ENCODE measurements around the gene SUSD3.
A peak's percentile ranks its signal among the peaks of the same experiment; 100 is the strongest.
"Not testable (repeated sequence)": the region's sequence is repeated elsewhere in the genome, so short reads cannot be mapped to it uniquely, and the experiment has no call there.

The SUSD3 gene

GRCh38 chr9:93112116-93112863 is 53.8 kb downstream of the SUSD3 start:
- peak in 1 of 5 experiments; percentile 1 for DNase-seq

GRCh38 chr9:93112864-93113389 is 54.4 kb downstream of the SUSD3 start:
- no peak for DNase-seq

DNA sequence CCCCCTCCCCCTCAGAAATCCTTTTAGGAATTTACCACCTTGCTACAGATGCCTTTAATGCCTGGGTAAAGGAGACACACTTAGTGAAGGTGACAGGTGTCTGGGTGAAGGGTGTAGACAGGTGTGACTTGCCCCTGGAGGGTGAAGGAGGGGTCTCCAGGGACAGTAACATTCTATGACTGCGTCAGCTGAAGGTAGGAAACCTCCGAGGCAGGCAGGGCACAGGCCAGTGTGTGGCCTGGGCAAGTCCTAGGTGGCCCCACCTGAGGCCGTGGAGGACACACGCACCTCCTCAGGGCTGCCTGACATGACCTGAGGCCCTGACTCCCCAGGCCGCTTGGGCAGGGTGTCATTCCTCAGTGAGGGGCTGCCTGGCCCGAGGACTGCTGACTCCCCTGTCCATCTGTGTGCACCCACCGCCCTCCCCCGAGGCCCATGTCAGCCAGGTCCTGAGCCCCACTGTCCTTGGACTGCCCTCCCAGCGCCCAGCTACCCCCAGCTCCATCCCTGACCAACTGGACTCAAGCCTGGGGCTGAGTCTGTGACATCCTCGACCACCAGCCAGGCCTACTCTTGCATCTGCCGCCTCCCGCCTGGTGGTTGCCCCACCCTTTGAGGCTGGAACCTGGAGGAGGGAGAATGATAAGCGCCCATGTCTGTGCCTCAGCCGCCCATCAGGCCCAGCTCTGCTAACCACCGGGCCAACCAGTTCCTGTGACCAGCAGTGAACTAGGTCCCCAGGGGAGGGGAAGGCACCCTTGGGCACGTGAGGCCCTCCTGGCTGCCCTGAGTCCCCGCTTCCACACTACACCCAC is 55.9 kb downstream of the SUSD3 start:
- DNase-seq, result peak in 1 of 5 experiments; percentile 4

DNA sequence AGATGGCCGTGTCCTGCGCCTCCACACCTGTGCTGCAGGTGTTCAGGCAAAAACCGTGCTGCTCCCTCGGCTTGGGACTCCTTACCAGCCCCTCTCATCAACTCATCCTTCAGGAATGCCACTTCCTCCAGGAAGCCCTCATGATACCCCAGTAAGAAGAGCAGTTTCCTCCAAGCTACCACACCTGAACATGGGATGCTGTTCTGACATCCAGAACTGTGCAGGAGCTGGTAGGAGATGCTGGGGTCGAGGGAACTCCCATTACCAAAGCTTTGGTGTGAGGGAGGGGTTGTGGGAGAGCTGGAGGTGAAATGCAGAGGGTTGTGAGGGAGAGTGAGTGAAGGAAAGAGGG is 56.5 kb downstream of the SUSD3 start:
- no peak for DNase-seq

DNA sequence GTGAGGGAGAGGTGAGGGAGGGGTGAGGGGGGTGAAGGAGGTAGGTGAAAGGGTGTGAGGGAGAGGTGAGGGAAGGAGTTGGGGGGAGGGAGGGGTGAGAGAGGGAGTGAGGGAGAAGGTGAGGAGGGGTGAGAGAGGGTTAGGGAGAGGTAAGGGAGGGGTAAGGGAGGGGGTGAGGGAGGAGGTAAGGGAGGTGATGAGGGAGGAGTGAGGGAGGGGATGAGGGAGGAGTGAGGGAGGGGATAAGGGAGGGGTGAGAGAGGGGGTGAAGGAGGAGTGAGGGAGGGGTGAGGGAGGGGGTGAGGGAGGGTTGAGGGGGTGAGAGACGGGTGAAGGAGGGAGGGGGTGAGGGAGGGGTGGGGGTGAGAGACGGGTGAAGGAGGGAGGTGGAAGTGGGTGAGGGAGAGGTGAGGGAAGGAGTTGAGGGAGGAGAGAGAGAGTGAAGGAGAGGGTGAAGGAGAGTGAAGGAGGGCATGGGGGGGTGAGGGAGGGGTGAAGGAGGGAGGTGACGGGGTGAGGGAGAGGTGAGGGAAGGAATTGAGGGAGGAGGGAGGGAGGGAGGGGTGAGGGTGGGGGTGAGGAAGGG is 57.1 kb downstream of the SUSD3 start:
- DNase-seq, result peak in 2 of 5 experiments; percentile 1 to 42

DNA sequence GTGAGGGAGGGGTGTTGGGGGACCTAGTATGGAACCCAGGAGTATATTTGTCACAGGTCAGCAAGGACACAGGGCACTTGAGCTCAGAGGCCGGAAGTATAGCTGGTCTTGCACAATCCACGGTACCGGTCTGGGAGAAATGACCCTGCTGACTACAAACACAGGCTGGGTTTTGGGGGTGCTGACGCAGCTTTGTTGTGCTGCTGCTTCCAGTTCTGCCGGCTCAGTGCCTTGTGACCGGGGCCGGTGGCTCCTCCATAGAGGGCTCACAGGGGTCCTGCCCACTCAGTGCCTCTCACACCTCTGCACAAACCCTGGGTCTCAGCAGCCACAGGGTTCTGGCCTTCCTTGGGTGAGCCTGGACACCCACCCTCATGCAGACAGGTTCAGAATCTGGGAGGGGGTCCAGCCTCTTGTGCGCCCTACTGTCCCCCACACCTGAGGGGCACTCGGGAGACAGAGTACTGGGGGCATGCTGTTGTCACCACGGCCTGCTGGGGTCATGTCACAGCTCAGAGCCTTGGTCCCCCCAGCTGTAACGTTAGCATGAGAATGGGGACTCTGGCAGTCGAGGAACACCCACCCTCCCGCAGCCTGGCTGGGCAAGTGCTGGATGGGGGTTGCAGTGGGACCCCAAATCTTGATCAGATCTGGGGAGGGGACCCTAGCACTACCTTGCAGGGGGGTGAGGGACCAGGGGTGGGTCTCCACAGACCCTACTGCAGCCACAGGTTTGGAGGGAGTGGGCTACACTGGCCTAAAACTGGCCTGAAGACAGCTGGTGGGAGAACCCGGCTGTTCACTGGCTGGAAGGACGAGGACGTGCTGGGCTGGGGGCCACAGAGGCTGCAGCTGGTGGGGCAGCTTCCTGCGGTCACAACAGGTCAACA is 57.8 kb downstream of the SUSD3 start:
- DNase-seq, result peak in 1 of 5 experiments; percentile 2

GRCh38 chr9:93117521-93117920 is 59.0 kb downstream of the SUSD3 start:
- DNase-seq, result not testable (repeated sequence)

- DNase-seq, result no peak
These were observed 59.7 kb downstream of the SUSD3 start for GRCh38 chr9:93117924-93118862.

- DNase-seq, result no peak
These were observed 60.6 kb downstream of the SUSD3 start for GRCh38 chr9:93118863-93119702.

DNA sequence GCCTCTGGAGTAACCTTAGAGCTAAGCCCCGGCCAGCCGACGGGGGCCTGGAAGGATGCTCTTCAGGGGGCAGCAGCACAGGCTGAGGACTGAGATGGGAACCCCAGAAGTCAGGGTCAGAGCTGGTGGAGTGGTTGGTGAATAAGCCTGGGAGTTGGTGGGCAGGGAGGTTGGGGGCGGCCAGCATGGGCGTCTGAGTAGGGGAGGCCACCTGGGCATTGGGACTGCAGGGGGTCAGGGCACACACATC is 61.1 kb downstream of the SUSD3 start:
- DNase-seq, result no peak

- peak in 2 of 5 experiments; percentile 34 to 58 for DNase-seq
These were observed 61.7 kb downstream of the SUSD3 start for GRCh38 chr9:93119953-93120845.

DNA sequence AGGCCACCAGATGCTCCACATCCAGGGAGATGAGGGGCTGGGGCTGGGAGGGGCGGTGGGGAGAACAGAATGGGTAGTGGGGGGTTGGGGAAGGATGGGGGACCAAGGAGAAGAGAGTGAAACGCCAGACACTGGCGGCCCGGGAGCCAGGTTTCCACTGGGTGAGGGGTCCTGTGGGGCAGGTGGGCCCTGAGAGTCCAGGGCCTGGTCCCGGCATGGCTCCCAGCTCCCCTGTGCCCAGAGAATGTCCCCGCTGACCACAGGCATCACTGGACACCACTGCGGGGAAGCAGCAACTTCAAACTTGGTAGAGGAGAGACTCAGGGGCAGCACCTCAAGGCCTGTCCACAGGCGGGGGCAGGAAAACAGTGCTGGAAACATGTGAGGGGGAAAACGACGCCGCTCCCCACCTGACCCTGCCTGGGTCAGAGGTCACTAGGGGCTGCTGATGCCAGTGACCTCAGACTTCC is 62.4 kb downstream of the SUSD3 start:
- DNase-seq, result no peak

GRCh38 chr9:93121316-93122241 is 63.1 kb downstream of the SUSD3 start:
- no peak for DNase-seq

GRCh38 chr9:93122721-93123221 is 64.3 kb downstream of the SUSD3 start:
- no peak for DNase-seq

- no peak for DNase-seq
These were observed 65.2 kb downstream of the SUSD3 start for GRCh38 chr9:93123561-93124283.

DNA sequence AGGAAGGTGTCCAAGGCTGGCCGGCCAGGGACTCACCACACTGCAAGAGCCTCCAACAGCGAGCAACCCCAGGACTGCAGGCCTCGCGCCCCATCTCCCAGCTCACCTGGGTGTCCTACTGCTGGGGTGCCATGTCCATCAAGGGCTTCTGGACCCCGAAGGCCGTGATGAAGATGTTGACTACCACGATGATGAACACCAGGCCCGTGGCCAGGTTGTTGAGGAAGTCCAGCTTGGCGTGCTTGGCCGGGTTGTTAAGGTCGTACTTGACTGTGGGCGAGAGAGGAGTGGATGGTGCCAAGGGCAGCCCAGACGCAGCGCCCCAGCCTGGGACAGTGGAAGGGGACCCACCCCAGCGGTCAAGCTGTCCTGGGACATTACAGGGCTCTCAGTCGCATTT is 66.3 kb downstream of the SUSD3 start:
- DNase-seq, result no peak

DNA sequence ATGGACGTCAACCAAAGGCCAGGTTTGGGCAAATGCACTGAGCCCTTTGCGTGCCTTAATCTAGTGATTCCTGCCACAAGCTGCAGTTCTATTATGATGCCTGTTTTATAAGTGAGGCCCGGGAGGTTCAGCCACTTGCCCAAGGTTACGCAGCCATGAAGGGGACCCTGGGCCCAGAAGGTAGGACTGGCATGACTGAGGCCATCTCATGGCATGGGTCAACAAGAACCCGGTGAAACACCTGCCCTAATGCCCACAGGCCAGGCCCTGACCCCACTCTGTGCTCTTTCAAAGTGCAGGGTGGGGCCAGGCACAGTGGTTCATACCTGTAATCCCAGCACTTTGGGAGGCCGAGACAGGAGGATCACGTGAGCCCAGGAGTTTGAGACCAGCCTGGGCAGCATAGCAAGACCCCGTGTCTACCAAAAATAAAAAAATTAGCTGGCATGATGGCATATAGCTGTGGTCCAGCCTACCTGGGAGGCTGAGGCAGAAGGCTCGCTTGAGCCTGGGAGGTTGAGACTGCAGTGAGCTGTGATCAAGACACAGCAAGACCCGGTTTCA is 66.9 kb downstream of the SUSD3 start:
- no peak for DNase-seq
